HL-60/S4 treated with phorbol 12-myristate 13-acetate at 8.2 ng/mL for 4 days and 3 days (cell line): ENCODE measurements around the gene MINAR2.

ENCODE experiments used
- in situ Hi-C: fragments of 300-500 bp; cut with MboI; formaldehyde crosslinking; loops from 2 replicates; pipeline ENCODE4 v1.15.0; 2022; ENCODE audit warnings: low sequenced_read_pairs

The MINAR2 gene

GRCh38 chr5:129771058-129771838 lies 23.4 kb downstream of the MINAR2 start:
- in situ Hi-C loops = no loop called here

- in situ Hi-C loops = no loop called here
These were observed 25.5 kb downstream of the MINAR2 start for GRCh38 chr5:129773376-129773775.

GRCh38 chr5:129781594-129781993 lies 33.7 kb downstream of the MINAR2 start:
- in situ Hi-C loops = no loop called here

- in situ Hi-C loops = no loop called here
These were observed 55.5 kb downstream of the MINAR2 start for GRCh38 chr5:129803403-129803802.

GRCh38 chr5:129804705-129805104 lies 56.8 kb downstream of the MINAR2 start:
- in situ Hi-C loops = no loop called here

- in situ Hi-C loops = no loop called here
These were observed 59.4 kb downstream of the MINAR2 start for GRCh38 chr5:129807162-129807814.
